Measurements from ENCODE around the gene ANKRD1. TPM values are rescaled to one million over a fixed set of nuclear protein-coding genes. Genes with fewer than 3 reads are reported as not detected.

The ANKRD1 gene
- total and polyA plus RNA-seq, 2 donors (not counting 3 experiments of a cell fraction or from before 2014, with no cell fraction given) = 593 to 664 TPM

- Histone ChIP-seq H3K27me3 (ENCODE audit: control insufficient read depth in 2 of 2, insufficient read depth in 2 of 2, low read length in 2 of 2) (no peaks in the 10 kb centered on the region), H3K9me1 (replicated peaks; ENCODE audit: control insufficient read depth, extremely low read depth, insufficient read depth, low read length) (no peaks in the 10 kb centered on the region), H3K79me2 (ENCODE audit: control insufficient read depth, insufficient read depth, low read length) (peaks cover 5% of the 10 kb centered on the region), H3K4me1 (ENCODE audit: control insufficient read depth, extremely low read depth, insufficient read depth, low read length) (no peaks in the 10 kb centered on the region), H3K4me2 (ENCODE audit: insufficient read depth, low read length) (no peak overlapping the region), H4K20me1 (replicated peaks; ENCODE audit: control insufficient read depth, extremely low read depth, insufficient read depth, low read length) (no peaks in the 10 kb centered on the region), H3K9me3 (replicated peaks; ENCODE audit: control insufficient read depth, insufficient read depth, low read length) (no peaks in the 10 kb centered on the region), H3K9ac (replicated peaks; ENCODE audit: extremely low read depth, insufficient read depth, low read length) (no peak overlapping the region), H3K27ac (ENCODE audit: insufficient read depth, low read depth, low read length) (no peak overlapping the region), H3K4me3 (replicated peaks in 1 of 3; ENCODE audit: insufficient read depth in 1 of 3, low read depth in 1 of 3, low read length in 3 of 3) (no peak overlapping the region), H3K36me3 (ENCODE audit: control insufficient read depth in 2 of 2, extremely low read depth in 1 of 2, insufficient read depth in 2 of 2, low read length in 2 of 2) (peaks cover 2 to 8% of the 10 kb centered on the region in 2 experiments), H2AFZ (ENCODE audit: low read depth, low read length) (no peak overlapping the region)
- dilution Hi-C loops (cut with MboI; ENCODE audit: extremely low pct_ligation_motif_present, low sequenced_read_pairs) (loop anchor here (25.0 kb wide), 1 partner anchor 383 kb away; no protein-coding TSS in a partner anchor), intact Hi-C loops (cut with micrococcal nuclease) (loop anchor here (10.0 kb wide), 1 partner anchor 916 kb away; the partner anchor contains the start of gene TNKS2)
- BruUV-seq (replicated peaks) = no TSS peak
- FAIRE-seq (no peak), DNase-seq (ENCODE audit: low read depth, low spot score) (no peak)
- no peak for TF ChIP-seq GATA2 (IDR thresholded peaks at IDR 0.05; ENCODE audit: insufficient read depth, insufficient read length, low read depth, low read length)
- no peak for TF ChIP-seq JUN (IDR thresholded peaks at IDR 0.05; ENCODE audit: borderline replicate concordance, insufficient read depth, insufficient read length, low read depth)
- TF ChIP-seq POLR2A (IDR thresholded peaks at IDR 0.05; ENCODE audit: low read depth, low read length) = no peak
- TF ChIP-seq CTCF (IDR thresholded peaks at IDR 0.05; ENCODE audit: extremely low read depth in 1 of 2, insufficient read depth in 1 of 2, low read depth in 1 of 2, low read length in 2 of 2) = no peak
- no peak for TF ChIP-seq POLR2AphosphoS5 (IDR thresholded peaks at IDR 0.05; ENCODE audit: insufficient read depth, low read depth, low read length)
- TF ChIP-seq, protein P1, sequence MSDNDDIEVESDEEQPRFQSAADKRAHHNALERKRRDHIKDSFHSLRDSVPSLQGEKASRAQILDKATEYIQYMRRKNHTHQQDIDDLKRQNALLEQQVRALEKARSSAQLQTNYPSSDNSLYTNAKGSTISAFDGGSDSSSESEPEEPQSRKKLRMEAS (IDR thresholded peaks at IDR 0.05; ENCODE audit: insufficient read depth, insufficient read length) = no peak
- TF ChIP-seq EZH2 (IDR thresholded peaks at IDR 0.05; ENCODE audit: borderline replicate concordance, low read depth, low read length, severe bottlenecking) = no peak
- TF ChIP-seq FOS (IDR thresholded peaks at IDR 0.05; ENCODE audit: borderline replicate concordance, insufficient read depth, low read length) = no peak
- TF ChIP-seq MYC (IDR thresholded peaks at IDR 0.05; ENCODE audit: low read depth, low read length) = no peak
- POLR2A ChIA-PET = no interaction called here
- CTCF ChIA-PET = interaction anchor here (0.7 to 2.5 kb wide), 24 partner anchors 7 to 1034 kb away, joined by 3 to 73 read pairs (median 5); partner anchors contain the start of gene RPP30
These were observed 41.8 kb downstream of the ANKRD1 start for GRCh38 chr10:90879062-90879461.
